ENCODE data around the gene PHETA2. TPM values are rescaled to one million over a fixed set of nuclear protein-coding genes. Genes with fewer than 3 reads are reported as not detected.
A peak's percentile ranks its signal among the peaks of the same experiment; 100 is the strongest.

The PHETA2 gene
- total RNA-seq, 1 donor from 2014 or later = 8.1 TPM

DNA sequence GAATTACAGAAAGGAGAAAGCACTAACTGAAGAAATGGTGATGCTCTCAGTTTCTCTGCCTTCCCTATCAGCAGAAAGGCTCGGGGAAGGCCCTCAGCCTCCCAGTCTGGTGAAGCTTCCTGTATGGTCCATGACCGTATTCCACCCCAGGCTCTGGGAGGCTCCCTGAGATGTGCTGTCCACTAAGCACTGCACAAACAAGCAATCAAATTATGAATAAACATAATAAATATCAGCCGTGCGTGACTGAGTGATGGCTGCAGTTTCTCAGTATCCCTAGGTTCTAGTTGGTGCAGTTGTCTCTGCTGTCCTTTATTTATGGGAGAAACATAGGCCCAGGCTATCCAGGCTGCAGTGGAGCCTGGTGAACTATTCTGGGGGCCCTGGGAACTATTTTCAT, 9.1 kb downstream of the PHETA2 start:
- peaks cover 37% of the 10 kb centered on the region for H3K36me3 Mint-ChIP-seq
- DNase-seq (ENCODE audit: low spot score in 2 of 2, unreplicated experiment in 2 of 2) = no peak
- TF ChIP-seq, protein P1, sequence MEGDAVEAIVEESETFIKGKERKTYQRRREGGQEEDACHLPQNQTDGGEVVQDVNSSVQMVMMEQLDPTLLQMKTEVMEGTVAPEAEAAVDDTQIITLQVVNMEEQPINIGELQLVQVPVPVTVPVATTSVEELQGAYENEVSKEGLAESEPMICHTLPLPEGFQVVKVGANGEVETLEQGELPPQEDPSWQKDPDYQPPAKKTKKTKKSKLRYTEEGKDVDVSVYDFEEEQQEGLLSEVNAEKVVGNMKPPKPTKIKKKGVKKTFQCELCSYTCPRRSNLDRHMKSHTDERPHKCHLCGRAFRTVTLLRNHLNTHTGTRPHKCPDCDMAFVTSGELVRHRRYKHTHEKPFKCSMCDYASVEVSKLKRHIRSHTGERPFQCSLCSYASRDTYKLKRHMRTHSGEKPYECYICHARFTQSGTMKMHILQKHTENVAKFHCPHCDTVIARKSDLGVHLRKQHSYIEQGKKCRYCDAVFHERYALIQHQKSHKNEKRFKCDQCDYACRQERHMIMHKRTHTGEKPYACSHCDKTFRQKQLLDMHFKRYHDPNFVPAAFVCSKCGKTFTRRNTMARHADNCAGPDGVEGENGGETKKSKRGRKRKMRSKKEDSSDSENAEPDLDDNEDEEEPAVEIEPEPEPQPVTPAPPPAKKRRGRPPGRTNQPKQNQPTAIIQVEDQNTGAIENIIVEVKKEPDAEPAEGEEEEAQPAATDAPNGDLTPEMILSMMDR (IDR thresholded peaks at IDR 0.05; ENCODE audit: unreplicated experiment) = no peak
- no peak overlapping the region for H3K4me3 Mint-ChIP-seq
- no peak overlapping the region for H3K27ac Mint-ChIP-seq
- H3K9me3 Mint-ChIP-seq = no peaks in the 10 kb centered on the region
- H3K27me3 Mint-ChIP-seq (ENCODE audit: low read depth) = no peaks in the 10 kb centered on the region
- peaks cover 26% of the 10 kb centered on the region for H3K4me1 Mint-ChIP-seq

DNA sequence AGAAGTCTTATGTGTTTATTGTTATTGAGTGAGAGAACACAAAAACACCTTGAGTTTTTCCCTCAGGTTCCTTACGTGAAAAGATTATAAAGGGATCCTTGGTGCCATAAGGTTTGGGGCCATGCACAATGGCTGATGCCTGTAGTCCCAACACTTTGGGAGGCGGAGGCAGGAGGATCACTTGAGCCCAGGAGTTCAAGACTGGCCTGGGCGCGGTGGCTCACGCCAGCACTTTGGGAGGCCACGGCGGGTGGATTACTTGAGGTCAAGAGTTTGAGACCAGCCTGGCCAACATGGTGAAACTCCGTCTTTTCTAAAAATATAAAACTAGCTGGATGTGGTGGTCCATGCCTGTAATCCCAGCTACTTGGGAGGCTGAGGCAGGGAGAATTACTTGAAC, 10.8 kb downstream of the PHETA2 start:
- Mint-ChIP-seq H3K4me3 (no peak overlapping the region), H3K27me3 (ENCODE audit: low read depth) (no peaks in the 10 kb centered on the region), H3K9me3 (no peaks in the 10 kb centered on the region)

DNA sequence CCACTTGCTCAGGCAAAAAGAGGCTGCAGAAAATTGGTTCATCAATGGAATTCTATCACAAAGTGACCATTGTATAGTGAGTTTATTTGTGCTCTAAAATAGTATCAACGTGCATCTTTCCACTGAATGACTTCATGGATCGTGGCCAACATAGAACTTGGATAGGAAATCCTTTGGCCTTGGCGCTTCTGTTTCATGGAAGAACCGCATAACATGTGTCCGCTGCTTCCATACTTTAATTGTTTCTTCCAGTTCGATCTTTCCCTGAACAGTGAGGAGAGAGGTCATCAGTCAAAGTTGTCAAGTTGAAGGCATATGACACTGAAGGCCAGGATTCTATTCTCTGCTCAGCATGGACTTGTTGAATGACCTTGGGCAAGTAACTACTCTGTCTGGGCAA, 12.0 kb downstream of the PHETA2 start:
- no peaks in the 10 kb centered on the region for H3K9me3 Mint-ChIP-seq
- H3K4me1 Mint-ChIP-seq = peaks cover 17% of the 10 kb centered on the region
- TF ChIP-seq, protein P1 (IDR thresholded peaks at IDR 0.05; ENCODE audit: unreplicated experiment) = no peak
- no peaks in the 10 kb centered on the region for H3K27me3 Mint-ChIP-seq (ENCODE audit: low read depth)
- no peak overlapping the region for H3K4me3 Mint-ChIP-seq
- peaks cover 48% of the 10 kb centered on the region for H3K36me3 Mint-ChIP-seq
- DNase-seq (ENCODE audit: low spot score in 2 of 2, unreplicated experiment in 2 of 2) = no peak
- H3K27ac Mint-ChIP-seq = no peak overlapping the region

More for the DNA sequence above, 10.8 kb downstream of the PHETA2 start:
- peaks cover 23% of the 10 kb centered on the region for H3K4me1 Mint-ChIP-seq
- peaks cover 45% of the 10 kb centered on the region for H3K36me3 Mint-ChIP-seq
- no peak for DNase-seq (ENCODE audit: low spot score in 2 of 2, unreplicated experiment in 2 of 2)
- TF ChIP-seq, protein P1 (IDR thresholded peaks at IDR 0.05; ENCODE audit: unreplicated experiment) = no peak
- H3K27ac Mint-ChIP-seq = no peak overlapping the region

DNA sequence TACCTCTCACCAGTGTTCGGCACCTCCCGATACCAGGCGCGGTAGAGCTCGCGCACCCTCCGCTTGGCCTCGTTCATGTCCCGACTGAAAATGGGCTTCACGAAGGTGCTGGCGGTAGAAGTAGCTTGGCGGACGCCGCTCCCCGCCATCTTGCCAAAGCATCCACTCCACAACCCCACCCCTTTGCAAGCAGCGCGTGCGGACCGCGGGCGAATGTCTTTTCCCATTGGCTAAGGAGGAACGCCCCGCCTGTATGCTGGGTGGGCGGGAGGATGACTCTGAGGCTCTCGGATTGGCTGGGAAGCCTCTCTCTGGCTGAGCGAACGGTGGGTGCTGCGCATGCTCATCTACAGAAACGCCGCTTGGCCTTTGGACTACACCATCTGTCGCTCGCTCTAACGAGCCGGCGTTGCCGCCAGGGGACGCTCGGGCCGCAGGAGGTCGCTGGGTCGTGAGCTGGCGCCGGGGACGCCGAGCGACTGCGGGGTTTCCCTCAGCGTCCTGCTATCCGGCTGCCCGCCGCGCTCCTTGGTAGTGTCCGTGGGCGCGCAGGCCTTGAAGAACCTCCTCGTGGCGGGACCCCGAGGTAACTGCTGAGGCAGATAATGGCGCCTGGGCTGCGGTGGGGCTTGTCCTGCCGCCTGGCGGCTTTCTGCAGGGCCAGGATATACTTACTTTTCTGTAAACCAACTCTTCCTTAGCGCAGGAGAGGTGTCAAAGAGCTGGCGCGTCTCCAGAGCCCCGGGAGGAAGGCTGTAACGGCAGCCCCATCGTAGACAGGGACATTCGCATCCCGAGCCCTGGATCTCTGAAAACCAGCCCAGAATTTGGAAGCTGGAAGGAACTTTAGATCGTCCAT, 16.8 kb downstream of the PHETA2 start, which contains the start of gene NDUFA6:
Gene NDUFA6, minus strand, starts transcription at position 177 of the 859 bp plus-strand sequence. Its CDS starts 28 bp downstream, at position 149.
- Mint-ChIP-seq H3K27me3 (ENCODE audit: low read depth) (no peaks in the 10 kb centered on the region), H3K4me3 (peak within 1 kb of the TSS; percentile 98), H3K9me3 (no peaks in the 10 kb centered on the region), H3K36me3 (peaks cover 28% of the 10 kb centered on the region), H3K4me1 (peaks cover 18% of the 10 kb centered on the region), H3K27ac (peak within 1 kb of the TSS; percentile 99)
- DNase-seq (ENCODE audit: low spot score in 2 of 2, unreplicated experiment in 2 of 2) = peak; percentile 92 to 96
- TF ChIP-seq, protein P1 (IDR thresholded peaks at IDR 0.05; ENCODE audit: unreplicated experiment) = peak; percentile 64

DNA sequence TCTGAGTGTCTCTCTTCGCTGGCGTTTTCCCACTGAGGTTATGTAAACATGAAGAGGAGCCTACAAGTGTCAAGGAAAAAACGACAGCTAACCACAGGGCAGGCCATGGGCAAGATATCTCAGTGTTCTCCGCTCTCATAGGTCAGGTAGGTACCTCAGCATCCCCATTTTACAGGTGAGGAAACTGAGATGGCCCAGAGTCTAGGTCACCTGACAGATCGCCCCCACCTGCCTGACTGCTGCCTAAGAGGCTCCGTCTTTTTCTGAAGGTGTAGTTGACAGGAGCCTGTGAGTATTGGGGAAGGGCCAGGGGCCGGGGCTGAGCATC, 17.4 kb downstream of the PHETA2 start:
- peaks cover 28% of the 10 kb centered on the region for H3K36me3 Mint-ChIP-seq
- no peak for DNase-seq (ENCODE audit: low spot score in 2 of 2, unreplicated experiment in 2 of 2)
- H3K4me3 Mint-ChIP-seq = peak overlapping the region; percentile 98
- peak overlapping the region; percentile 99 for H3K27ac Mint-ChIP-seq
- H3K4me1 Mint-ChIP-seq = peaks cover 18% of the 10 kb centered on the region
- TF ChIP-seq, protein P1 (IDR thresholded peaks at IDR 0.05; ENCODE audit: unreplicated experiment) = no peak
- no peaks in the 10 kb centered on the region for H3K9me3 Mint-ChIP-seq
- no peaks in the 10 kb centered on the region for H3K27me3 Mint-ChIP-seq (ENCODE audit: low read depth)

Measured in mesothelial cell of epicardium (in vitro differentiated cells).